Fibroblast of mammary gland (primary cell): ENCODE data around the gene OR10AD1.

Experiments
- DNase-seq: peaks from one replicate; pipeline ENCODE4 v3.0.0-alpha.2; 2010; ENCODE audit warnings: low read depth
- H3K4me3 ChIP-seq: 2 replicates; pipeline ENCODE4 v1.5.1; 2011; ENCODE audit warnings: low read depth, mild to moderate bottlenecking, low read length, moderate library complexity; ENCODE audit not compliant: control insufficient read depth
- TF ChIP-seq, protein P1 (sequence below): conservative IDR thresholded peaks from 2 replicates; pipeline ENCODE4 v1.5.1; 2011; ENCODE audit warnings: low read depth, low read length, inconsistent platforms; ENCODE audit not compliant: control insufficient read depth, insufficient read depth

OR10AD1 gene

DNA sequence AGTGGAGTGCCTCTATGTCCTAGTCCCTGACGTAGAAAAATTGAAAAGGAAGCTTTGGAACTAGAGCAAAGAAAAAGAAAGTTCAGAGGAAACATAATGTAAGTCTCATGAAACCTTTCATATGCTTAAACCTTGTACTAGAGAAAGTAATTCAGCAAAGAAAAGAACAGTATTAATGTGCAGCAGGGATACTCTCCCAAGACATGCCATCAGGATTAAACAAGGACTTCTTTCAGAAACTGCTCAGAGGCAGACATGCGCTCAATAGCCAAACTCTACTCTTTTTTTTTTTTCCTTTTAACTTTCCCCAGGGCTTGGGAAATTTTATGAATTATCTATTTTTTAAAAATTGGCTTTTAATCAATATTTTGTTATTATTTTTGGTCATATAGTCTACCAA lies 38.6 kb downstream of the OR10AD1 start:
- TF ChIP-seq, protein P1, sequence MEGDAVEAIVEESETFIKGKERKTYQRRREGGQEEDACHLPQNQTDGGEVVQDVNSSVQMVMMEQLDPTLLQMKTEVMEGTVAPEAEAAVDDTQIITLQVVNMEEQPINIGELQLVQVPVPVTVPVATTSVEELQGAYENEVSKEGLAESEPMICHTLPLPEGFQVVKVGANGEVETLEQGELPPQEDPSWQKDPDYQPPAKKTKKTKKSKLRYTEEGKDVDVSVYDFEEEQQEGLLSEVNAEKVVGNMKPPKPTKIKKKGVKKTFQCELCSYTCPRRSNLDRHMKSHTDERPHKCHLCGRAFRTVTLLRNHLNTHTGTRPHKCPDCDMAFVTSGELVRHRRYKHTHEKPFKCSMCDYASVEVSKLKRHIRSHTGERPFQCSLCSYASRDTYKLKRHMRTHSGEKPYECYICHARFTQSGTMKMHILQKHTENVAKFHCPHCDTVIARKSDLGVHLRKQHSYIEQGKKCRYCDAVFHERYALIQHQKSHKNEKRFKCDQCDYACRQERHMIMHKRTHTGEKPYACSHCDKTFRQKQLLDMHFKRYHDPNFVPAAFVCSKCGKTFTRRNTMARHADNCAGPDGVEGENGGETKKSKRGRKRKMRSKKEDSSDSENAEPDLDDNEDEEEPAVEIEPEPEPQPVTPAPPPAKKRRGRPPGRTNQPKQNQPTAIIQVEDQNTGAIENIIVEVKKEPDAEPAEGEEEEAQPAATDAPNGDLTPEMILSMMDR = no peak
- no peak overlapping the region for H3K4me3 ChIP-seq
- DNase-seq = no peak

DNA sequence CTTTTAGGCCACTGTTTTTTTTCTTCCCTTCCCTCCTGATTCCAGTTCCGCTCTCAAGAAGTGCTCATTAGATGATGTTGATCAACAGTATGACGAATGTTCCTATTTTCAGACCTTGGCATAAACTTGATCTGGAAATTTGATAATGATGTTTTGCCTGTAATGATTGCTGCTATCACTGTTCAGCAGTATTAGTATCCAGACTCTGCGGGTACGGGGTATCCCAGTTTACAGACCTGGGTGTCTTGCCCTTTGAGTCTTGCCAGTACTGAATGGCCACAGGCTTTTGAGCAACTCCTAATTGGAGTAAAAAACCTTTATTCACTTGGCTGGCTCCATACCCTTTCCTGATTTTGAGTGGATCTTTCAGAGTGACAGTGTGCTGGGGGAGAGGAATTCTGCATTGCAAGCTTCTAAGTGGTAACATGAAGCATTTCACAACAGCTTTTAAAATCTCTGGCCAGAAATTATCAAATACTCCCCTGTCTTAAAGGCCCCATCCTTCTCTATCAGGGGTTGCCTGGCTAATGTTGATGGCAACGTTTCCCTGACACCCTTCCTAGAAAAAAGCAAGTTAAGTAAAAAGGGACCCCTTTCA lies 39.8 kb downstream of the OR10AD1 start:
- no peak for DNase-seq
- TF ChIP-seq, protein P1 = no peak
- no peak overlapping the region for H3K4me3 ChIP-seq

DNA sequence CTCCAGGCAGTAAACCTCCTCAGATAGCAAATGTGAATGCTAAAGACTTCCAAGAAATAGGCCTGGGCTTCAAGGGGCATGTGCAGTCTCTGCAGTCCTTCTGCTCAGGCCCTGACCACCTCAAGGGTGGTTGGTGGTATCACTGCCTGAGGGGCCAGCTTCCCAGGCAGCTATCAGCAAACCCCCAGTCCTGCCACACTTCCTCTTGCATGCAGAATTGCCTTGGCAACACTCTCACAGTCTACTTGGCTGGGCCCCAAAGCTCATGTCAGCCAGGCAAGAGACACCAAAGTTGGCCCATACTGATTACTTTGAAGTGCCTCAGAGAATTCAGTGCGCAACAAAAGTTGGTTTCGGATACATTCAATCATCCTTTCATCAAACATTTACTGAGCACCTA lies 42.3 kb downstream of the OR10AD1 start:
- no peak for DNase-seq

DNA sequence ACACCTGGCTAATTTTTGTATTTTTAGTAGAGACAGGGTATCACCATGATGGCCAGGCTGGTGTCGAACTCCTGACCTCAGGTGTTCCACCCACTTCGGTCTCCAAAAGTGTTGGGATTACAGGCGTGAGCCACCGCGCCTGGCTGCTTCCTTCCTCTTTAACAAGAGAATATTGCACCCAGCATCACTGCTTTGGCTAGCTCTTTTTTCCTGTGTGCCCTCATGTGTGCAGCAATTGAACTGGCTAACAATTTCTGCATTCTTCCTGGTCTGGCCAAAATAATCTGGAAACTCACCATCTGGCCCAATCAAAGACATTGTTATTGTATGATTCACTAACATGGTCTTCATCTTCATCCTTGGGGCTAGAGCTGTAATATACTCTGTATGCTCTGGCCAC lies 43.0 kb downstream of the OR10AD1 start:
- H3K4me3 ChIP-seq = no peak overlapping the region
- TF ChIP-seq, protein P1 = no peak
- DNase-seq = no peak

More for the DNA sequence above, 42.3 kb downstream of the OR10AD1 start:
- H3K4me3 ChIP-seq = no peak overlapping the region
- TF ChIP-seq, protein P1 = no peak

DNA sequence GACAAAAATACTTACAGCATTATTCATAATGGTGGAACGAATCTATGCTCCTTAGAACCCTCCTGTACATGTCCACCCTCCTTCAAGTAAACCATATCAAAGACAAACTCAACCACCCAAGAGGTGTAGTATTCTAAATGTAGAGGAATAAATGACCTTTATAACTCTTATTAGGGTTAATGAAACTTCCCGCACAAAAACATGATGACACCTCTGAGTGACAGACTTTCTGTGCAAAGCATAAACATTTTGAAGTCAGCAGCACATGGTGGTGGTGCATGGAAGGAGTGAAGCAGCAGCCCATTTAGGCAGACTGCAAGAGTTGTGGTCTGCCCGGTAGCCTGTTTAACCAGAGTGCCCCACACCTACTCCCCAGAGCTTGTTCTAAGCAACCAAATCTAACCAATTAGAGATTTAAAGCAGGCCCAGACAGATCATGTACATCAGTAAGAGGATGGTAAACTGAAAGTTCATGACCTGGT lies 45.2 kb downstream of the OR10AD1 start:
- H3K4me3 ChIP-seq = peak overlapping the region; percentile 99
- TF ChIP-seq, protein P1 = no peak
- DNase-seq = no peak

DNA sequence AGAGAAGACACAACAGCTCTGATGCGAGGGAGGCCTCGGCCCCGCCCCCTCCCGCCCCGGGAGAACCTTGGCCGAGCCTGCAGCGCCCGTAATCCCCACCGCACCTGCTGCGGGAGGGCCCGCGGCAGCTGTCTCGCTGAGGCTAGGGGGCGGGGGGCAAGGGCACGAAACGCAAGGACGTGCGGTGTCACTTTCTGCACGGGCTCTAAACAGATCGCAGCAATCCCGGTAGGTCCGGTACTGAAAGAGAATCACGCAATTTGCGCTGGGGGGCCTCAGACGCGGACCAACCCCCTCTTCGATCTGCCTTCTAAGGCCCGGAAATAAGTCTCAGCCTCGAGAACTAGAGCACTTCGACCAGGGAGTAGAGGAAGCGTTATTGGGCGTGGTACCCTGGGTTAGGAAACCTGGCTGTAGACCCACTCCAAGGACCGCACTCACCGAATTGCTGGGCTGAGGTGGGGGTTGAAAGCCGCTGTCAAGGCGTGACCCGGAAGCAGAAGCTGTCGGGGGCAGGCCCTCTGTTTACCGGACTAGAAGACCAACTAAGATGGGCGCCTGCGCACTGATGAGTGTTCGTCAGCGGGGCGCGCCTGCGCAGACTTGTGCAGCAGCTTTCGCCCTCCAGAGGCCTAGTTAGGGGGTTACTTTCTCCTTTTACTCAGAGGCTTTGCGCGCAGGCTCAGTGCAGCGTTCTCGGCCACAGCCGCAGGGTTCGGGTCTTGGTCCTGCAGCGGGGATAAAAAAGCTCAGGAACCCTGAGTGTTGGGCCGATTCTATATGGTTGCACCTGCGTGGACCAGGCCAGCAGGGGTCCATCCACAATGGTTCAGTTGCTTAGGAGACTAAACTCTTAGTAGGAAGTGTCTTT lies 45.8 kb downstream of the OR10AD1 start, which contains the start of gene ASB8:
Gene ASB8, minus strand, starts transcription at position 498 of the 871 bp plus-strand sequence. CDS start 4,019 bp downstream, outside the sequence.
- peak within 1 kb of the TSS; percentile 99 for H3K4me3 ChIP-seq
- TF ChIP-seq, protein P1 = peak; percentile 41
- DNase-seq = peak; percentile 97
